Liver (tissue), 9 donors: ENCODE results near the gene MBD6. TPM values are rescaled to one million over a fixed set of nuclear protein-coding genes. Genes with fewer than 3 reads are reported as not detected.
"Not testable (repeated sequence)": the region's sequence is repeated elsewhere in the genome, so short reads cannot be mapped to it uniquely, and the experiment has no call there.

Experiments used
- DNase-seq: peaks from one replicate; pipeline ENCODE4 v3.0.0-alpha.2; 2017; ENCODE audit warnings: low spot score
- H3K27ac ChIP-seq, 2 donors: one replicate each; pipeline ENCODE4 v1.7.0; 2013; ENCODE audit warnings: inconsistent platforms in 2 of 2, low read length in 2 of 2, control low read depth in 1 of 2, low read depth in 1 of 2, mild to moderate bottlenecking in 1 of 2
- H3K27me3 ChIP-seq, 4 donors: one replicate each; pipeline versions ENCODE4 v1.6.1 to v1.7.0; 2013; ENCODE audit warnings: low read length in 3 of 4, inconsistent platforms in 1 of 4, mild to moderate bottlenecking in 1 of 4, moderate library complexity in 1 of 4; ENCODE audit not compliant: control insufficient read depth in 4 of 4, insufficient read depth in 4 of 4
- H3K36me3 ChIP-seq, 4 donors: one replicate each; pipeline versions ENCODE4 v1.6.1 to v1.7.0; 2013; ENCODE audit warnings: low read length in 3 of 4, mild to moderate bottlenecking in 3 of 4, low read depth in 1 of 4, moderate library complexity in 1 of 4; ENCODE audit not compliant: control insufficient read depth in 4 of 4, insufficient read depth in 3 of 4
- H3K4me1 ChIP-seq, 4 donors: one replicate each; pipeline versions ENCODE4 v1.6.1 to v1.7.0; 2013; ENCODE audit warnings: low read length in 3 of 4, mild to moderate bottlenecking in 3 of 4, moderate library complexity in 1 of 4; ENCODE audit not compliant: control insufficient read depth in 4 of 4, insufficient read depth in 4 of 4
- H3K4me3 ChIP-seq, 3 donors: one replicate each; pipeline versions ENCODE4 v1.6.1 to v1.7.0; 2013; ENCODE audit warnings: low read length in 3 of 3, control low read depth in 1 of 3, low read depth in 1 of 3, mild to moderate bottlenecking in 1 of 3
- H3K9ac ChIP-seq, 2 donors: one replicate each; pipeline ENCODE4 v1.7.0; 2013; ENCODE audit warnings: low read length in 2 of 2, mild to moderate bottlenecking in 2 of 2, moderate library complexity in 2 of 2, control low read depth in 1 of 2, low read depth in 1 of 2
- H3K9me3 ChIP-seq, 4 donors: one replicate each; pipeline versions ENCODE4 v1.6.1 to v1.7.0; 2013; ENCODE audit warnings: low read length in 3 of 4; ENCODE audit not compliant: control insufficient read depth in 4 of 4
- EGR1 ChIP-seq, 2 donors: IDR thresholded peaks; 2 replicates each; pipeline ENCODE4 v1.6.1; 2016 to 2018; ENCODE audit warnings: antibody characterized with exemption in 2 of 2, low read depth in 2 of 2
- FOXA1 ChIP-seq: IDR thresholded peaks from 2 replicates; pipeline ENCODE4 v1.6.1; 2016; ENCODE audit warnings: antibody characterized with exemption
- FOXA2 ChIP-seq: IDR thresholded peaks from 2 replicates; pipeline ENCODE4 v1.6.1; 2016; ENCODE audit warnings: antibody characterized with exemption
- HNF4A ChIP-seq, 2 donors: conservative IDR thresholded peaks; 2 replicates each; pipeline ENCODE4 v1.6.1; 2016; ENCODE audit warnings: antibody characterized with exemption in 2 of 2, mild to moderate bottlenecking in 2 of 2
- HNF4G ChIP-seq: IDR thresholded peaks from 2 replicates; pipeline ENCODE4 v1.6.1; 2016; ENCODE audit warnings: antibody characterized with exemption
- JUND ChIP-seq, 2 donors: IDR thresholded peaks; 2 replicates each; pipeline ENCODE4 v1.6.1; 2016; ENCODE audit warnings: antibody characterized with exemption in 2 of 2
- NR2F2 ChIP-seq: IDR thresholded peaks from 2 replicates; pipeline ENCODE4 v1.6.1; 2016; ENCODE audit warnings: antibody characterized with exemption
- SP1 ChIP-seq: IDR thresholded peaks from 2 replicates; pipeline ENCODE4 v1.6.1; 2018; ENCODE audit warnings: antibody characterized with exemption, mild to moderate bottlenecking
- TAF1 ChIP-seq: conservative IDR thresholded peaks from 2 replicates; pipeline ENCODE4 v1.6.1; 2016; ENCODE audit warnings: antibody characterized with exemption, mild to moderate bottlenecking
- YY1 ChIP-seq: IDR thresholded peaks from 2 replicates; pipeline ENCODE4 v1.6.1; 2016; ENCODE audit warnings: antibody characterized with exemption, mild to moderate bottlenecking
- WGBS: extraction: QIAGEN DNeasy Blood & Tissue Kit; methylation state at CpG from one replicate; pipeline ENCODE4 v1.1.7; 2013; 5-methylcytosine and 5-hydroxymethylcytosine counted together
- polyA plus RNA-seq, 2 donors: library from polyadenylated mRNA; stranded (reverse) in 1 of 2; unstranded in 1 of 2; fragments of 200-250 nt in 1 of 2; fragments of >200 nt in 1 of 2; fragmentation: Nextera tagmentation in 1 of 2; extraction: Ambion mirVana in 1 of 2; gene quantifications; one replicate each; pipeline versions ENCODE4 v1.2.1 to v1.2.3, GENCODE V29; 2013 to 2015
- total RNA-seq, 2 donors: library from RNA; depleted of rRNA; stranded (reverse); fragments of >200 nt; gene quantifications; one replicate each; pipeline ENCODE4 v1.2.3, GENCODE V29; 2014
- TF ChIP-seq, protein P1 (sequence below): IDR thresholded peaks from 2 replicates; pipeline ENCODE4 v1.6.1; 2016; ENCODE audit warnings: antibody characterized with exemption
- TF ChIP-seq, protein P2 (sequence below): IDR thresholded peaks from 2 replicates; pipeline ENCODE4 v1.6.1; 2016; ENCODE audit warnings: antibody characterized with exemption
- TF ChIP-seq, protein P3 (sequence below): fragments of 150-350 bp; IDR thresholded peaks from 2 replicates; pipeline ENCODE4 v1.5.1; 2017; ENCODE audit warnings: improper control_type of control experiment, low read depth, low read length; ENCODE audit not compliant: missing input control
- TF ChIP-seq, protein P4 (sequence below): IDR thresholded peaks from 2 replicates; pipeline ENCODE4 v1.6.1; 2016; ENCODE audit warnings: antibody characterized with exemption
- donor health status: healthy.
- donor health status: healthy.
- donor health status: healthy.
- donor health status: healthy.
- donor health status: healthy.

MBD6 gene
- total and polyA plus RNA-seq, 4 donors, result 9.9 to 20.2 (median 14.9) TPM

GRCh38 chr12:57500213-57500612 lies 22.4 kb upstream of the MBD6 start:
- no peaks in the 10 kb centered on the region for H3K9me3 ChIP-seq
- H3K27ac ChIP-seq, result no peak overlapping the region
- no peak for DNase-seq
- no peaks in the 10 kb centered on the region for H3K27me3 ChIP-seq
- WGBS, result 97% methylated on average over 11 of the region's 11 CpGs
- TF ChIP-seq NR2F2 (no peak), JUND (IDR thresholded peaks at IDR 0.05) (no peak), TAF1 (no peak), FOXA2 (no peak), YY1 (no peak), SP1 (no peak), HNF4G (no peak)
- TF ChIP-seq, protein P1, sequence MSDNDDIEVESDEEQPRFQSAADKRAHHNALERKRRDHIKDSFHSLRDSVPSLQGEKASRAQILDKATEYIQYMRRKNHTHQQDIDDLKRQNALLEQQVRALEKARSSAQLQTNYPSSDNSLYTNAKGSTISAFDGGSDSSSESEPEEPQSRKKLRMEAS, result no peak
- TF ChIP-seq, protein P2, sequence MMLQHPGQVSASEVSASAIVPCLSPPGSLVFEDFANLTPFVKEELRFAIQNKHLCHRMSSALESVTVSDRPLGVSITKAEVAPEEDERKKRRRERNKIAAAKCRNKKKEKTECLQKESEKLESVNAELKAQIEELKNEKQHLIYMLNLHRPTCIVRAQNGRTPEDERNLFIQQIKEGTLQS, result no peak
- no peak overlapping the region for H3K9ac ChIP-seq
- H3K36me3 ChIP-seq, result peaks cover 14 to 65% (median 35%) of the 10 kb centered on the region in 4 donors
- no peak overlapping the region for H3K4me3 ChIP-seq
- H3K4me1 ChIP-seq, result no peaks in the 10 kb centered on the region

- not testable (repeated sequence) for DNase-seq, H3K27me3 ChIP-seq, H3K9me3 ChIP-seq, H3K4me1 ChIP-seq, H3K9ac ChIP-seq, H3K4me3 ChIP-seq, H3K27ac ChIP-seq
- WGBS, result 98% methylated on average over 22 of the region's 22 CpGs
- H3K36me3 ChIP-seq, result peaks cover 17 to 72% (median 43%) of the 10 kb centered on the region in 4 donors
These were observed 20.2 kb upstream of the MBD6 start for GRCh38 chr12:57502311-57502969.

GRCh38 chr12:57506541-57506940 lies 16.1 kb upstream of the MBD6 start:
- peaks cover 8 to 47% (median 19%) of the 10 kb centered on the region in 4 donors for H3K36me3 ChIP-seq
- not testable (repeated sequence) for H3K27me3 ChIP-seq, H3K4me3 ChIP-seq, H3K4me1 ChIP-seq, DNase-seq, H3K27ac ChIP-seq, H3K9me3 ChIP-seq, H3K9ac ChIP-seq
- 95% methylated on average over 4 of the region's 4 CpGs for WGBS

- H3K27me3 ChIP-seq, H3K27ac ChIP-seq, H3K4me3 ChIP-seq, H3K4me1 ChIP-seq, H3K9me3 ChIP-seq, H3K9ac ChIP-seq, DNase-seq: not testable (repeated sequence)
- 98% methylated on average over 25 of the region's 28 CpGs for WGBS
- H3K36me3 ChIP-seq, result peaks cover 11 to 51% (median 25%) of the 10 kb centered on the region in 4 donors
These were observed 14.8 kb upstream of the MBD6 start for GRCh38 chr12:57507796-57508195.

GRCh38 chr12:57511161-57511560 lies 11.5 kb upstream of the MBD6 start:
- H3K36me3 ChIP-seq, result peaks cover 5 to 50% (median 38%) of the 10 kb centered on the region in 4 donors
- DNase-seq, result no peak
- H3K27me3 ChIP-seq, result no peaks in the 10 kb centered on the region
- H3K9ac ChIP-seq, result no peak overlapping the region
- WGBS, result 96% methylated on average over 4 of the region's 4 CpGs
- no peaks in the 10 kb centered on the region for H3K4me1 ChIP-seq
- no peak overlapping the region for H3K4me3 ChIP-seq
- no peaks in the 10 kb centered on the region for H3K9me3 ChIP-seq
- no peak overlapping the region for H3K27ac ChIP-seq
- TF ChIP-seq TAF1, result no peak
- TF ChIP-seq HNF4A (conservative IDR thresholded peaks at IDR 0.05), result no peak
- no peak for TF ChIP-seq FOXA2
- no peak for TF ChIP-seq SP1
- TF ChIP-seq, protein P3, sequence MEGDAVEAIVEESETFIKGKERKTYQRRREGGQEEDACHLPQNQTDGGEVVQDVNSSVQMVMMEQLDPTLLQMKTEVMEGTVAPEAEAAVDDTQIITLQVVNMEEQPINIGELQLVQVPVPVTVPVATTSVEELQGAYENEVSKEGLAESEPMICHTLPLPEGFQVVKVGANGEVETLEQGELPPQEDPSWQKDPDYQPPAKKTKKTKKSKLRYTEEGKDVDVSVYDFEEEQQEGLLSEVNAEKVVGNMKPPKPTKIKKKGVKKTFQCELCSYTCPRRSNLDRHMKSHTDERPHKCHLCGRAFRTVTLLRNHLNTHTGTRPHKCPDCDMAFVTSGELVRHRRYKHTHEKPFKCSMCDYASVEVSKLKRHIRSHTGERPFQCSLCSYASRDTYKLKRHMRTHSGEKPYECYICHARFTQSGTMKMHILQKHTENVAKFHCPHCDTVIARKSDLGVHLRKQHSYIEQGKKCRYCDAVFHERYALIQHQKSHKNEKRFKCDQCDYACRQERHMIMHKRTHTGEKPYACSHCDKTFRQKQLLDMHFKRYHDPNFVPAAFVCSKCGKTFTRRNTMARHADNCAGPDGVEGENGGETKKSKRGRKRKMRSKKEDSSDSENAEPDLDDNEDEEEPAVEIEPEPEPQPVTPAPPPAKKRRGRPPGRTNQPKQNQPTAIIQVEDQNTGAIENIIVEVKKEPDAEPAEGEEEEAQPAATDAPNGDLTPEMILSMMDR, result no peak
- TF ChIP-seq, protein P4, sequence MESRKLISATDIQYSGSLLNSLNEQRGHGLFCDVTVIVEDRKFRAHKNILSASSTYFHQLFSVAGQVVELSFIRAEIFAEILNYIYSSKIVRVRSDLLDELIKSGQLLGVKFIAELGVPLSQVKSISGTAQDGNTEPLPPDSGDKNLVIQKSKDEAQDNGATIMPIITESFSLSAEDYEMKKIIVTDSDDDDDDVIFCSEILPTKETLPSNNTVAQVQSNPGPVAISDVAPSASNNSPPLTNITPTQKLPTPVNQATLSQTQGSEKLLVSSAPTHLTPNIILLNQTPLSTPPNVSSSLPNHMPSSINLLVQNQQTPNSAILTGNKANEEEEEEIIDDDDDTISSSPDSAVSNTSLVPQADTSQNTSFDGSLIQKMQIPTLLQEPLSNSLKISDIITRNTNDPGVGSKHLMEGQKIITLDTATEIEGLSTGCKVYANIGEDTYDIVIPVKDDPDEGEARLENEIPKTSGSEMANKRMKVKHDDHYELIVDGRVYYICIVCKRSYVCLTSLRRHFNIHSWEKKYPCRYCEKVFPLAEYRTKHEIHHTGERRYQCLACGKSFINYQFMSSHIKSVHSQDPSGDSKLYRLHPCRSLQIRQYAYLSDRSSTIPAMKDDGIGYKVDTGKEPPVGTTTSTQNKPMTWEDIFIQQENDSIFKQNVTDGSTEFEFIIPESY, result no peak
- TF ChIP-seq, protein P2, result no peak
- TF ChIP-seq FOXA1, result no peak
- TF ChIP-seq EGR1 (IDR thresholded peaks at IDR 0.05; ENCODE audit: low read depth in 2 of 2), result no peak
